HK-2 (cell line): Measurements from ENCODE around the gene INHA.

ENCODE experiments used
- DNase-seq: peaks from one replicate; pipeline ENCODE4 v3.0.0-alpha.2; 2018; ENCODE audit not compliant: unreplicated experiment

Gene INHA

GRCh38 chr2:219574484-219575311 is 2.6 kb downstream of the INHA start:
- DNase-seq = no peak

GRCh38 chr2:219575566-219576504 is 3.7 kb downstream of the INHA start:
- no peak for DNase-seq

- DNase-seq = peak; percentile 38
Observed at GRCh38 chr2:219576505-219577388, 4.6 kb downstream of the INHA start.

GRCh38 chr2:219578811-219579613 is 6.9 kb downstream of the INHA start:
- DNase-seq = no peak

- no peak for DNase-seq
Observed at GRCh38 chr2:219581346-219581745, 9.2 kb downstream of the INHA start.

DNA sequence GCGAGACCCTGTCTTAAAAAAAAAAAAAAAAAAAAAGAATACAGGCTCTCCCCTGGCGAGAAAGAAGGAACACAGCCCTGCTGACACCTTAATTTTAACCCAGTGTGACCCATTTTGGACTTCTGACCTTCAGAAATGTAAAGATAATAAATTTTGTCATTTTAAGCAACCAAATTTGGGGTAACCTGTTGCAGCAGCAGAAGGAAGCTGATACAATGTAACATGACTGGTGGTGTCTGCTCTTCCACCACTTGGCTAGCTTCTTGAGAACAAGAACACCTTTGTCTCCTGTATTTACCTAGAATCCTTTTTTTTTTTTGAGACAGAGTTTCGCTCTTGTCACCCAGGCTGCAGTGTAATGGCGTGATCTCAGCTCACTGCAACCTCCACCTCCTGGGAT is 19.0 kb downstream of the INHA start:
- DNase-seq = no peak

DNA sequence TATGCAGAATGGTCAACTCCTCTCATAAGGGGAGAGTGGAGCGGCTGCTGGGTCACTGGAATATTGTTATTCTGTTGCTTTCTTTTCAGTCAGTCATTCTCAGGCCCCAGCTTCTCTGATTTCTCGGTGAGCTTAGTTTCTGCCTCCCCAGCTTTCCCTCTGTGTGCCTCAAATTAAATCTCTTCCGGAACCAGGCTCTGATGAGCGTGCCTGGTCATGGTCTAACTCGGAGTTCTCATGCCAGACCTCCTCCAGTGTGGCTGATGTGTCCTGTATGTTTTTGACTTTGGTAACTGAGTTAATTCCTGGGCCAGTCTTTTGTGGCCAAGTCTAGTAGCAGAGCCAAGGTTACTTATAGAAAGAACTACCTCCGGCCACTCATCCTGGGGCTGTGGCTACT is 20.6 kb downstream of the INHA start:
- DNase-seq = no peak

- no peak for DNase-seq
Observed at GRCh38 chr2:219593154-219593553, 21.0 kb downstream of the INHA start.

GRCh38 chr2:219595256-219595655 is 23.1 kb downstream of the INHA start:
- no peak for DNase-seq

DNA sequence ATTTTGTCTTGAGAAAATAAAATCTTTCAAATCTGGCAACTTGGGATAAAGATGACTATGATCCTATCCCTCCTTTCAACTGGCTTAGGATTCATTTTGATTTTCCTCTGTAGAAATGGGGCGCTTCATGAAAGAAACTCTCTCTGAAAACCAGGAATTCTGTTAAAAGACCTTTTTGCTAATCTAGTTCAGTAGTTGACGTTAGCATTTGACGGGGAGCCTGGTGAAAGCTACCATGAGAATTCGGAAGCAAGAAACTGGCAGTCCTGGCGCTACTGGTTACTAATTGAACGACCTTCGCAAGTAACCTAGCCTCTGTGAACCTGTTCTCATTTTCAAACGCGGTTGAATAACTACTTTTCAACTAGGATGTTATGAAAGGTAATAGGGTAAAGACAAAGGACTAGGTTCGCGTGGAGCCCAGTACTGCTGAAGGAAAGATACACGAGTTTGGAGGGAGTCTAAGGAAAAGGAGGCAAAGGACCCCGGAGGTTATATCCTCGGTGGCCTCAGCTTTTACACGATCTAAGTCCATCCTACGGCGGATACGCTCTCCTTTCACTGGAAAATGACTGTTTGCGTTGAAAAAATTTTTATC is 24.9 kb downstream of the INHA start:
- DNase-seq = no peak

DNA sequence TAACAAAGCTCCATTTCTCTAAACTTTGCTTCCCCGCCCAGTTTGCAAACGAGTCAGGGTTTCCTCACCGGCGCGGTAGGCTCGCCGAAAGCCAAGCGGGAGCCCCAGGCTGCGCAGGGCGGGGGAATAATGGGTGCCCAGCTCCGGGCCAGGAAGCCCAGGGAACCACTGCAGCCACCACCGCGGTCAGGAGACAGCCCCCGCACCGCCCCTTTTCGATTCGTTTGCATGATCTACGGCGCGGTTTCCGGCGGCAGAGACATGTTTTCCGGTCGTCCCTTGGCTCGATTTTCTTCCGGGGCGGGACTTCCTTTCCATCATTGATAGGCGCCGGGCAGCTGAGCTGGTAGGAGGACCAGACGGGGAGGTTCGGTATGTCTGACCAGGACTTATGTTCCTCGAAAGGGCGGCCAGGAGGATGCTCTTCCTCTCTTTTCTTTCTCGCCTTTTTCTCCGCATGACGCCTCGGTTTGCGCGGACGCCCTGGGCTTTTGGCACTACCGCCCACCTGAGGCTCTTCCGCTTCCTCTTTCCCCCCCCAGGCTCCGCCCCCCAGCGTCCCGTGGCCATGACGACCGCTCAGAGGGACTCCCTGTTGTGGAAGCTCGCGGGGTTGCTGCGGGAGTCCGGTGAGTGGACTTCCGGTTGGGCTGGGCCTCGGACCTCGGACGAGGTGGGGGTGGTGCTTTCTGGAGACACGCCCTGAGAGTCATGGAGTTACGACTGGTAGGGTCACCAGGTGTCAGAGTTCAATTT is 25.6 kb downstream of the INHA start, which contains the start of gene STK11IP:
Gene STK11IP (plus strand): TSS at position 306 of the 756 bp plus-strand sequence. CDS start 263 bp downstream, at position 569.
- peak; percentile 97 for DNase-seq

DNA sequence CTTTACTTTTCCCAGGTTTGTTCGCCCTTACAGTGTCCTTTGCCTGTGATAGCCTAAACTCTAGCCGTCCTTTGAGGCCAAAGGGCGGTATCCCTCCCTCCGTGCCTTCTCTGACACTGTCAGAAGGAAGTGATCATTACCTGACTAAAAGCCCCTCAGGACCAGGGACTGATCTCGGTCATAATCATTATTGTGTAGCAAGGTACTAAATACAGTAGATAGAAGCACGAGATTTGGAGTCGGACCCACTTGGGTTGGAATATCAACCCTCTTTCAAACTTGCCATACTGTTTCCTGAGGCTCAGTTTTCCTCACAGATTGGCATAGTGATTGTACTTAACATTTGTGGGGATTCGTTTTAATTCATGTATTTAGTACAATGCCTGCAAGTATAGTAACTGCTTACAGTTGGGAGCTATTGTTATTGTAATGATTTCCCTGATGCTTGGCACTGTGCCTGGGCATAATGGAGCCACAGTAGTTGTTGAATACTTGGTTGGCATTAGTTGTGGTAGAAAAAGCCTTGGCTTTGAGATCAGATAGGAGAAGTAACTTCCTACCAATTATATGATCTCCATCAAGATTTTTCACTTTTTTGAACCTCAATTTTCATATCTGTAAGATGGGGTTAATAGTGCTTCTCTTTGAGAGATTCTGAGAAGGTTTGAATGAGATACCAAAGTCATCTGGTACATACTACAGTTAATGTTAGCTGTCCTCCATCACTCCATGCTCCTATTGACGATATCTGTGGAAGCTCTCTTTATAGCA is 26.4 kb downstream of the INHA start:
- no peak for DNase-seq

- no peak for DNase-seq
Observed at GRCh38 chr2:219603771-219604170, 31.7 kb downstream of the INHA start.

GRCh38 chr2:219605607-219605954 is 33.5 kb downstream of the INHA start:
- DNase-seq = no peak

DNA sequence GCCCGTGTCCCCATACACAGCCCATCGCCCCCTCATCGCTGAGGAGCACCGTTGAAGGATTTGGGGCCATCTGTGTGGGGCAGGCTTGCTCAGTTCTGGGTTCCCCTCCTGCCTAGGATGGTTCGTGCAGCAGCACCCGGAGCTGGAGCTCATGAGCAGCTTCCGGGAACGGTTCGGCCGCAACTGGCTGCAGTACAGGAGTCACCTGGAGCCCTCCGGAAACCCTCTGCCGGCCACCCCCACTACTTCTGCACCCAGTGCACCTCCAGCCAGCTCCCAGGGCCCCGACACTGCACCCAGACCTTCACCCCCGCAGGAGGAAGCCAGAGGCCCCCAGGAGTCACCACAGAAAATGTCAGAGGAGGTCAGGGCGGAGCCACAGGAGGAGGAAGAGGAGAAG is 35.8 kb downstream of the INHA start:
- no peak for DNase-seq

- DNase-seq = no peak
Observed at GRCh38 chr2:219608399-219608964, 36.4 kb downstream of the INHA start.

DNA sequence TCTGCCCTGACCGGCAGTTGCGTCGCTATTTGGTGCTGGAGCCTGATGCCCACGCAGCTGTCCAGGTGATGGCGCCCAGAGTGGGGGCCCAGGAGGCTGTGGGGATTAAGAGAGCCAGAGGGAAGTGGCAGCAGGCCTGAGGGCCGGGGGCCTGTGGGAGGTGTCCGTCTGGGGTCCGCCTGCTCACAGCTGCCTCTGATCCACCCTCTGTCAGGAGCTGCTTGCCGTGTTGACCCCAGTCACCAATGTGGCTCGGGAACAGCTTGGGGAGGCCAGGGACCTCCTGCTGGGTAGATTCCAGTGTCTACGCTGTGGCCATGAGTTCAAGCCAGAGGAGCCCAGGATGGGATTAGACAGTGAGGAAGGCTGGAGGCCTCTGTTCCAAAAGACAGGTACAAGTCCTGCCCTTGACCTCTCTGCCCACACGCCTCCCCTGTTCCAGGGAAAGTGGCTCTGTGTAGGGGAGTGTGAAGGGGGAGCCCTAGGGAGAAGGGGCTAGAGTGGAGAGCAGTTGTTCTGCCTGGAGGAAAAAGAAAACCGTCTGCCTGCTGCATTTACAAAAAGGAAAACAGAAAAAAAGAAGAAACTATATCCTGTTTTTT is 37.1 kb downstream of the INHA start:
- DNase-seq = no peak

DNA sequence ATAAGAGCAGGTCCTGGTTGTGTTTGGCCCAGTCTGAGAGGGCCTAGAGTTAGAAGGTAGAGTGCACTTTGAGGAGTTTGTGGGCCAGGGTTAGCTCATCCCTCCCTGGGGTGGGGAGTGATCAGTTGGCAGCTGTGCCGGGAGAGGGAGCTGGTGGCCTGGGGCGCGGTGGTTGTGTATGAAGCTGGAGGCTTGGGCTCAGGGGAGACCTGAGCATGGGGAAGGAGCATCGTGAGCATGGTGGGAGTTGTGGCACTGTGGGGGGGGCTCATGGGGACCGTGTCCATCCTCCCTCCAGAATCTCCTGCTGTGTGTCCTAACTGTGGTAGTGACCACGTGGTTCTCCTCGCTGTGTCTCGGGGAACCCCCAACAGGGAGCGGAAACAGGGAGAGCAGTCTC is 39.2 kb downstream of the INHA start:
- no peak for DNase-seq
